Mammary epithelial cell (primary cell): ENCODE measurements around the gene ARL14EP.

ENCODE experiments used
- CTCF ChIP-seq, 2 donors: IDR thresholded peaks in 1 of 2; conservative IDR thresholded peaks in 1 of 2; 2 replicates each; pipeline ENCODE4 v1.5.1; 2011 to 2012; ENCODE audit warnings: inconsistent platforms in 2 of 2, low read length in 2 of 2, mild to moderate bottlenecking in 2 of 2, control low read depth in 1 of 2, low read depth in 1 of 2; ENCODE audit not compliant: insufficient read depth in 1 of 2; ENCODE audit errors: extremely low read depth in 1 of 2
- EZH2 ChIP-seq: IDR thresholded peaks from 2 replicates; pipeline ENCODE4 v1.6.1; 2012; ENCODE audit warnings: low read length, inconsistent platforms, borderline replicate concordance

- no peak for TF ChIP-seq CTCF (conservative IDR thresholded peaks at IDR 0.05 in 1 of 2, IDR thresholded peaks at IDR 0.05 in 1 of 2; ENCODE audit: extremely low read depth in 1 of 2, insufficient read depth in 1 of 2, low read depth in 1 of 2, low read length in 2 of 2)
- no peak for TF ChIP-seq EZH2
These were observed 27.5 kb downstream of the ARL14EP start for GRCh38 chr11:30350384-30350783.
